Heart right ventricle (tissue), 16 donors: ENCODE results near the gene TUFT1. TPM values are rescaled to one million over a fixed set of nuclear protein-coding genes. Genes with fewer than 3 reads are reported as not detected.

Experiments used
- ATAC-seq, 8 donors: fragments of 200-7000 bp; cut with Tn5 transposase; one replicate each; pipeline ENCODE4 v1.9.1; 2020; ENCODE audit warnings: mild to moderate bottlenecking in 8 of 8, moderate library complexity in 8 of 8, moderate number of reproducible peaks in 1 of 8
- DNase-seq, 2 donors: peaks; one replicate each; pipeline ENCODE4 v3.0.0-alpha.2; 2020
- H3K27ac ChIP-seq, 10 donors: fragments of 200-600 bp; sonication (generic) in 2 of 10; one replicate each; pipeline versions ENCODE4 v1.5.0 to v1.8.0; 2020 to 2022; ENCODE audit warnings: mild to moderate bottlenecking in 3 of 10
- H3K27me3 ChIP-seq, 7 donors: fragments of 200-600 bp; one replicate each; pipeline ENCODE4 v1.8.0; 2021 to 2022; ENCODE audit warnings: mild to moderate bottlenecking in 2 of 7
- H3K36me3 ChIP-seq, 9 donors: fragments of 200-600 bp; sonication (generic) in 1 of 9; one replicate each; pipeline versions ENCODE4 v1.5.0 to v1.8.0; 2020 to 2022; ENCODE audit warnings: mild to moderate bottlenecking in 2 of 9
- H3K4me1 ChIP-seq, 9 donors: fragments of 200-600 bp; sonication (generic) in 1 of 9; one replicate each; pipeline versions ENCODE4 v1.5.0 to v1.8.0; 2020 to 2022; ENCODE audit warnings: mild to moderate bottlenecking in 4 of 9
- H3K4me3 ChIP-seq, 10 donors: fragments of 200-600 bp; sonication (generic) in 2 of 10; one replicate each; pipeline versions ENCODE4 v1.5.0 to v1.8.0; 2020 to 2022; ENCODE audit warnings: mild to moderate bottlenecking in 7 of 10, moderate library complexity in 2 of 10
- H3K9me3 ChIP-seq, 11 donors: fragments of 200-600 bp in 10 of 11; sonication (generic) in 2 of 11; one replicate each; pipeline versions ENCODE4 v1.5.0 to v1.8.0; 2013 to 2022; ENCODE audit warnings: mild to moderate bottlenecking in 2 of 11, control low read depth in 1 of 11, moderate library complexity in 1 of 11
- CTCF ChIP-seq, 9 donors: fragments of 200-600 bp; sonication (generic) in 2 of 9; IDR thresholded peaks; one replicate each; pipeline versions ENCODE4 v1.5.0 to v1.8.0; 2021 to 2022; ENCODE audit warnings: antibody characterized with exemption in 9 of 9, mild to moderate bottlenecking in 5 of 9, moderate library complexity in 1 of 9
- WGBS, 2 donors: extraction: QIAGEN DNeasy Blood & Tissue Kit; methylation state at CpG; one replicate each; pipeline ENCODE4 v1.1.7; 2013; ENCODE audit warnings: inconsistent platforms in 1 of 2; 5-methylcytosine and 5-hydroxymethylcytosine counted together
- intact Hi-C, 10 donors: fragments of 100-400 bp; cut with DNase I; formaldehyde crosslinking; loops; one replicate each; pipeline versions ENCODE4 v1.11.1 to v1.14.2; 2022
- polyA plus RNA-seq, 2 donors: library from polyadenylated mRNA; stranded (reverse); fragments of 200-250 nt; gene quantifications; one replicate each; pipeline ENCODE4 v1.2.3, GENCODE V29; 2013
- total RNA-seq, 10 donors: library from RNA; stranded (reverse); fragmentation: NEBNext Ultra II Directional in 3 of 10; extraction: Animal tissue kit (Norgen Biotek cat#: 25700) in 3 of 10; gene quantifications; one replicate each; pipeline versions ENCODE4 v1.2.1 to v1.2.4, GENCODE V29; 2021 to 2023
- donor health status: Arrhythmogenic right ventricular cardiomyopathy.
- donor health status: ischemic (EF 13 %, LVEDD 7.1; RV severe dilation, severe dysfunction).
- donor health status: healthy with polysubstance abuse.
- donor health status: DM: no; HTN: yes; CAD: no.
- donor health status: DM: no; HTN: no; CAD: no.
- donor health status: ischemic (EF 25% LVEDD 6.9; RV normal size, moderate dysfunction).
- donor health status: ischemic (EF 25% LVEDD 5.7; RV mildly dilated, moderate dysfunction).
- donor health status: healthy.
- donor health status: DM: yes; HTN: yes; CAD: no.
- donor health status: Ischemic cardiomyopathy.
- donor health status: ischemic (EF 35%, LVEDD 5.7; RV mildly dilated, moderate dysfunction).
- donor health status: nonischemic (EF 11% LVEDD 7.7; RV severe dilation, severe dysfunction).
- donor health status: DM: yes; HTN: yes; CAD: no.
- donor health status: PGD.
- donor health status: ischemic (EF 29% LVEDD 5.4; RV normal size, mild dysfunction).
- donor health status: nonischemic (EF 23%, LVEDD 6.1; RV moderate dilation, normal function).

The TUFT1 gene
- total and polyA plus RNA-seq, 12 donors = 2.6 to 13.0 (median 4.7) TPM

- Histone ChIP-seq H3K9me3 (no peaks in the 10 kb centered on the region), H3K27ac (peak overlapping the region; percentile 83 to 98 (median 94)), H3K4me1 (peaks cover 0 to 54% (median 18%) of the 10 kb centered on the region in 9 donors), H3K4me3 (peak overlapping the region in 6 of 10 donors; percentile 74 to 99 (median 98)), H3K27me3 (peaks cover 0 to 7% (median 0%) of the 10 kb centered on the region in 7 donors), H3K36me3 (peaks cover 0 to 12% (median 0%) of the 10 kb centered on the region in 9 donors)
- TF ChIP-seq CTCF (IDR thresholded peaks at IDR 0.05) = no peak
- ATAC-seq = peak; percentile 10 to 62 (median 29)
- intact Hi-C loops = loop anchor here in 2 of 10 donors (5.0 to 10.0 kb wide), 2 partner anchors 81 to 113 kb away; partner anchors contain the start of gene RIIAD1 (in 1 of the 2)
- 19 to 22% methylated on average over 6 of the region's 6 CpGs for WGBS, 2 donors
- DNase-seq = no peak
Observed at GRCh38 chr1:151611288-151611790, 71.2 kb downstream of the TUFT1 start.

- 0% methylated on average over 65 to 79 of the region's 79 CpGs for WGBS, 2 donors
- TF ChIP-seq CTCF (IDR thresholded peaks at IDR 0.05) = no peak
- H3K4me3 ChIP-seq = peak within 1 kb of the TSS; percentile 74 to 99 (median 98)
- H3K9me3 ChIP-seq = no peaks in the 10 kb centered on the region
- peaks cover 0 to 4% (median 0%) of the 10 kb centered on the region in 7 donors for H3K27me3 ChIP-seq
- DNase-seq (peak; percentile 89 to 95), ATAC-seq (peak; percentile 95 to 97 (median 97))
- intact Hi-C loops = loop anchor here in 2 of 10 donors (5.0 to 10.0 kb wide), 2 partner anchors 80 to 113 kb away; partner anchors contain the start of gene RIIAD1 (in 1 of the 2)
- peak within 1 kb of the TSS; percentile 83 to 98 (median 94) for H3K27ac ChIP-seq
- H3K4me1 ChIP-seq = peaks cover 0 to 58% (median 18%) of the 10 kb centered on the region in 9 donors
- peaks cover 0 to 12% (median 0%) of the 10 kb centered on the region in 9 donors for H3K36me3 ChIP-seq
Observed at GRCh38 chr1:151611832-151612500, 71.9 kb downstream of the TUFT1 start, which contains the start of gene SNX27. Gene SNX27 (plus strand): TSS chr1:151612050. CDS start chr1:151612202, 152 bp downstream.

GRCh38 chr1:151612501-151613281 lies 72.6 kb downstream of the TUFT1 start:
- Histone ChIP-seq H3K27ac (peak overlapping the region; percentile 83 to 98 (median 94)), H3K36me3 (peaks cover 0 to 12% (median 0%) of the 10 kb centered on the region in 9 donors), H3K9me3 (no peaks in the 10 kb centered on the region), H3K4me3 (peak overlapping the region; percentile 74 to 99 (median 98)), H3K27me3 (no peaks in the 10 kb centered on the region), H3K4me1 (peaks cover 0 to 58% (median 18%) of the 10 kb centered on the region in 9 donors)
- WGBS, 2 donors = 1% methylated on average over 43 to 44 of the region's 44 CpGs
- DNase-seq (peak; percentile 29 to 44), ATAC-seq (peak; percentile 14 to 63 (median 27))
- no peak for TF ChIP-seq CTCF (IDR thresholded peaks at IDR 0.05)
- intact Hi-C loops = loop anchor here in 2 of 10 donors (5.0 to 10.0 kb wide), 2 partner anchors 80 to 112 kb away; partner anchors contain the start of gene RIIAD1 (in 1 of the 2)
